PC-9 (cell line): ENCODE results near the gene VEPH1. TPM values are rescaled to one million over a fixed set of nuclear protein-coding genes. Genes with fewer than 3 reads are reported as not detected.

Source experiments
- BruUV-seq: library from RNA; stranded (reverse); fragments of 400-500 nt; replicated peaks from 2 replicates; lab custom pipeline; 2021; lab: Mats Ljungman, UMichigan
- CTCF ChIA-PET: fragments of 300-600 bp; sonication (Branson Sonifier 250); formaldehyde crosslinking; loops from one replicate; lab custom pipeline; 2022; ENCODE audit warnings: antibody characterized with exemption; lab: Charles Lee
- POLR2A ChIA-PET: fragments of 300-600 bp; sonication (Branson Sonifier 250); formaldehyde crosslinking; loops from one replicate; lab custom pipeline; 2022; ENCODE audit warnings: antibody characterized with exemption; ENCODE audit not compliant: unreplicated experiment; lab: Charles Lee
- DNase-seq, 2 experiments: peaks; one replicate each; pipeline versions ENCODE4 v3.0.0 to v3.0.0-alpha.2; 2015 to 2022; ENCODE audit warnings: mixed read lengths in 1 of 2
- H2AFZ ChIP-seq: fragments of 200-600 bp; sonication (generic); 2 replicates; pipeline ENCODE4 v1.8.1; 2017; ENCODE audit warnings: antibody characterized with exemption
- H3F3A ChIP-seq: fragments of 200-600 bp; sonication (generic); 2 replicates; pipeline ENCODE4 v1.8.1; 2017; ENCODE audit warnings: antibody characterized with exemption, mild to moderate bottlenecking, low read depth; ENCODE audit not compliant: insufficient read depth
- H3K27ac ChIP-seq: fragments of 200-600 bp; sonication (generic); 2 replicates; pipeline ENCODE4 v1.6.1; 2016; ENCODE audit warnings: mixed run types
- H3K27me3 ChIP-seq: fragments of 200-600 bp; sonication (generic); 2 replicates; pipeline ENCODE4 v1.6.1; 2016; ENCODE audit warnings: low read depth, mixed run types; ENCODE audit not compliant: insufficient read depth
- H3K36me3 ChIP-seq: fragments of 200-600 bp; sonication (generic); 2 replicates; pipeline ENCODE4 v1.6.1; 2016; ENCODE audit warnings: low read depth, mixed run types
- H3K4me1 ChIP-seq: fragments of 200-600 bp; sonication (generic); replicated peaks from 2 replicates; pipeline ENCODE4 v1.6.1; 2016; ENCODE audit warnings: mixed run types; ENCODE audit not compliant: insufficient read depth
- H3K4me2 ChIP-seq: fragments of 200-600 bp; sonication (generic); 2 replicates; pipeline ENCODE4 v1.6.1; 2017; ENCODE audit warnings: mixed run types
- H3K4me3 ChIP-seq: fragments of 200-600 bp; sonication (generic); 2 replicates; pipeline ENCODE4 v1.6.1; 2016; ENCODE audit warnings: mixed run types
- H3K79me2 ChIP-seq: fragments of 200-600 bp; sonication (generic); 2 replicates; pipeline ENCODE4 v1.6.1; 2017; ENCODE audit warnings: low read depth, mixed run types
- H3K9me2 ChIP-seq: fragments of 200-600 bp; sonication (generic); 2 replicates; pipeline ENCODE4 v1.8.1; 2017; ENCODE audit warnings: mild to moderate bottlenecking; ENCODE audit not compliant: insufficient read depth
- H3K9me3 ChIP-seq: fragments of 200-600 bp; sonication (generic); 2 replicates; pipeline ENCODE4 v1.8.1; 2016; ENCODE audit warnings: low read depth; ENCODE audit not compliant: insufficient read depth
- H4K20me1 ChIP-seq: fragments of 200-600 bp; sonication (generic); 2 replicates; pipeline ENCODE4 v1.8.1; 2017; ENCODE audit not compliant: insufficient read depth
- EZH2 ChIP-seq: fragments of 200-600 bp; sonication (generic); IDR thresholded peaks from 2 replicates; pipeline ENCODE4 v1.8.0; 2017; ENCODE audit warnings: antibody characterized with exemption, low read depth
- intact Hi-C: fragments of 100-400 bp; cut with micrococcal nuclease; formaldehyde crosslinking; loops from one replicate; pipeline ENCODE4 v1.10.0; 2022; ENCODE audit not compliant: unreplicated experiment
- total RNA-seq: library from RNA; stranded (reverse); gene quantifications from 2 replicates; pipeline ENCODE4 v1.2.3, GENCODE V29; 2021
- TF ChIP-seq, protein P1 (sequence below): fragments of 200-600 bp; sonication (generic); conservative IDR thresholded peaks from 2 replicates; pipeline ENCODE4 v1.6.1; 2017; ENCODE audit warnings: mixed run types, antibody characterized with exemption, mild to moderate bottlenecking, moderate library complexity

VEPH1 gene
- total RNA-seq, 1 experiment from 2014 or later, result 4.0 TPM

DNA sequence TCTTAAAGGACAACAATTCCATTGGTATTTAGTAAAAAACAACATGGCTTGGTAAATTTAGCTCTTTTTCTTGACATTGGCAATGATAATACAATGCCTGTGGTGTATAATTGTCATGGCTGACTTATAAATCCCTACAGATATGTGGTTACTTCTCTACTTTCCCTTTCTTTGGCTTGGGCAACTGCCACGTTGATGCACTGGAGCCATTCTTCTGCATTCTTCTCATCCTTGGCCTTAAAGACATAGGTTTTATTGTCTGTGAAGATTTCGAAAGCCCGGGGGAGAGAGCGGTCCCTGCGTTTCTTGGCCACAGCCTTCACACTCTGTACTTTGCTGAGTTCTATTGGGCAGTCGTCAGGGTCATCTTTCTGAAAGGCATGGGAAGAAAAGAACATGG is 242.2 kb downstream of the VEPH1 start:
- Histone ChIP-seq H3K9me3 (no peaks in the 10 kb centered on the region), H3K4me3 (no peak overlapping the region), H3F3A (0 out of 2 replicates have a peak, but pooled peaks cover 4% of the 10 kb centered on the region), H4K20me1 (no peaks in the 10 kb centered on the region), H3K4me1 (peaks cover 24% of the 10 kb centered on the region), H3K79me2 (no peaks in the 10 kb centered on the region), H3K4me2 (no peak overlapping the region), H3K9me2 (no peaks in the 10 kb centered on the region), H3K27ac (no peak overlapping the region), H3K36me3 (no peaks in the 10 kb centered on the region), H2AFZ (no peak overlapping the region), H3K27me3 (no peaks in the 10 kb centered on the region)
- ChIA-PET CTCF (no interaction called here), POLR2A (interaction anchor here (0.6 kb wide), 1 partner anchor 86 kb away, joined by 6 read pairs; no protein-coding TSS in a partner anchor)
- no peak for DNase-seq
- intact Hi-C loops, result no loop called here
- BruUV-seq, result no TSS peak
- TF ChIP-seq, protein P1, sequence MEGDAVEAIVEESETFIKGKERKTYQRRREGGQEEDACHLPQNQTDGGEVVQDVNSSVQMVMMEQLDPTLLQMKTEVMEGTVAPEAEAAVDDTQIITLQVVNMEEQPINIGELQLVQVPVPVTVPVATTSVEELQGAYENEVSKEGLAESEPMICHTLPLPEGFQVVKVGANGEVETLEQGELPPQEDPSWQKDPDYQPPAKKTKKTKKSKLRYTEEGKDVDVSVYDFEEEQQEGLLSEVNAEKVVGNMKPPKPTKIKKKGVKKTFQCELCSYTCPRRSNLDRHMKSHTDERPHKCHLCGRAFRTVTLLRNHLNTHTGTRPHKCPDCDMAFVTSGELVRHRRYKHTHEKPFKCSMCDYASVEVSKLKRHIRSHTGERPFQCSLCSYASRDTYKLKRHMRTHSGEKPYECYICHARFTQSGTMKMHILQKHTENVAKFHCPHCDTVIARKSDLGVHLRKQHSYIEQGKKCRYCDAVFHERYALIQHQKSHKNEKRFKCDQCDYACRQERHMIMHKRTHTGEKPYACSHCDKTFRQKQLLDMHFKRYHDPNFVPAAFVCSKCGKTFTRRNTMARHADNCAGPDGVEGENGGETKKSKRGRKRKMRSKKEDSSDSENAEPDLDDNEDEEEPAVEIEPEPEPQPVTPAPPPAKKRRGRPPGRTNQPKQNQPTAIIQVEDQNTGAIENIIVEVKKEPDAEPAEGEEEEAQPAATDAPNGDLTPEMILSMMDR, result no peak
- TF ChIP-seq EZH2, result no peak

DNA sequence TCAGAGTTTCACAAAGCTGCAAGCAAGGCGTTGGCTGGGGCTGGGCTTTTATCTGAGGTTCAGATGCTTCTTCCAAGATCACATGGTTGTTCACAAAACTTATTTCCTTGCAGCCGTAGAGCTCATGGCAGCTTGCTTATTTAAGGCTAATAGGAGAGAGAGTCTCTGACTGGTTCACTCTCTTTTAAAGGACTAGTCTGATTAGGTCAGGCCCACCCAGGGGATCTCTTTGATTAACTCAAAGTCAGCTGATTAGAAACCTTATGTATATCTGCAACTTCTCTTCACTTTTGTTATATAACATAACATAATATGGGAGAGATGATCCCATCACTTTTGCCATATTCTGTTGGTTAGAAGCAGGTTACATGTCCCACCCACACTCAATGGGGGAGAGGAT is 243.4 kb downstream of the VEPH1 start:
- POLR2A ChIA-PET, result no interaction called here
- Histone ChIP-seq H3K4me2 (no peak overlapping the region), H3K4me1 (peaks cover 24% of the 10 kb centered on the region), H2AFZ (no peak overlapping the region), H3K9me2 (no peaks in the 10 kb centered on the region), H3K79me2 (no peaks in the 10 kb centered on the region), H4K20me1 (no peaks in the 10 kb centered on the region), H3K36me3 (no peaks in the 10 kb centered on the region), H3K27me3 (no peaks in the 10 kb centered on the region), H3K4me3 (no peak overlapping the region), H3F3A (0 out of 2 replicates have a peak, but pooled peaks cover 4% of the 10 kb centered on the region), H3K27ac (no peak overlapping the region), H3K9me3 (peaks cover 1% of the 10 kb centered on the region; the same call in 1 of the 2 replicates)
- no peak for TF ChIP-seq EZH2
- TF ChIP-seq, protein P1, result no peak
- CTCF ChIA-PET, result no interaction called here
- BruUV-seq, result no TSS peak
- DNase-seq, result no peak
- intact Hi-C loops, result no loop called here

DNA sequence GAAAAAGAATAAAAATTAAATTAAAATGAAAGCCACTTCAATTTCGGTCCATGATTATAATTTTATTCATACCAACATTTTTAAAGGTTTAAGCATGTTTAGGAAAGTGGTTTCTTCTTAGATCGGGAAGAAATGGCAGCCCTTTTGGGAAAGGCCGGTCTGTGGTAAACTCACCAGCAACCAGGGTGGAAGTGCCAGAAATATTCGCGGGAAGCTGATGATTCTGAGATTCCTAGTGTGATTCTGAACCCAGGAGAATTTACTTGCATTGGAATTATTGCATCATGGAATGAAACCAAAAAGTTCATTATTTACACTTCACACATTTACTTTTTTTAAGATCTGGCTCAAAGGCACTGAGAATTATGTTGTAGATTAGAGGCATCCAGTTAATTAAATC is 246.1 kb downstream of the VEPH1 start:
- no peak for DNase-seq
- no peak overlapping the region for H3K4me3 ChIP-seq
- no peak overlapping the region for H3K27ac ChIP-seq
- H4K20me1 ChIP-seq, result no peaks in the 10 kb centered on the region
- peaks cover 3% of the 10 kb centered on the region for H3K9me3 ChIP-seq
- H3K27me3 ChIP-seq, result no peaks in the 10 kb centered on the region
- no peaks in the 10 kb centered on the region for H3K36me3 ChIP-seq
- TF ChIP-seq, protein P1, result no peak
- peaks cover 6% of the 10 kb centered on the region; the same call in 1 of the 2 replicates for H3K4me1 ChIP-seq
- intact Hi-C loops, result no loop called here
- no peak overlapping the region for H3K4me2 ChIP-seq
- ChIA-PET CTCF (no interaction called here), POLR2A (no interaction called here)
- no peaks in the 10 kb centered on the region for H3K9me2 ChIP-seq
- H2AFZ ChIP-seq, result 0 out of 2 replicates have a peak overlapping the region, but pooled peaks have one; percentile 28
- H3F3A ChIP-seq, result no peaks in the 10 kb centered on the region
- no peaks in the 10 kb centered on the region for H3K79me2 ChIP-seq
- no TSS peak for BruUV-seq
